HG02943 (cell line): ENCODE results near the gene C1orf216.
"Not testable (repeated sequence)": the region's sequence is repeated elsewhere in the genome, so short reads cannot be mapped to it uniquely, and the experiment has no call there.

Experiments
- ATAC-seq: cut with Tn5 transposase; IDR thresholded peaks from one replicate; pipeline ENCODE4 v1.9.1; 2021; ENCODE audit warnings: mild to moderate bottlenecking, low read depth, moderate library complexity; ENCODE audit not compliant: unreplicated experiment

The C1orf216 gene, protein sequence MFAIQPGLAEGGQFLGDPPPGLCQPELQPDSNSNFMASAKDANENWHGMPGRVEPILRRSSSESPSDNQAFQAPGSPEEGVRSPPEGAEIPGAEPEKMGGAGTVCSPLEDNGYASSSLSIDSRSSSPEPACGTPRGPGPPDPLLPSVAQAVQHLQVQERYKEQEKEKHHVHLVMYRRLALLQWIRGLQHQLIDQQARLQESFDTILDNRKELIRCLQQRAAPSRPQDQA

DNA sequence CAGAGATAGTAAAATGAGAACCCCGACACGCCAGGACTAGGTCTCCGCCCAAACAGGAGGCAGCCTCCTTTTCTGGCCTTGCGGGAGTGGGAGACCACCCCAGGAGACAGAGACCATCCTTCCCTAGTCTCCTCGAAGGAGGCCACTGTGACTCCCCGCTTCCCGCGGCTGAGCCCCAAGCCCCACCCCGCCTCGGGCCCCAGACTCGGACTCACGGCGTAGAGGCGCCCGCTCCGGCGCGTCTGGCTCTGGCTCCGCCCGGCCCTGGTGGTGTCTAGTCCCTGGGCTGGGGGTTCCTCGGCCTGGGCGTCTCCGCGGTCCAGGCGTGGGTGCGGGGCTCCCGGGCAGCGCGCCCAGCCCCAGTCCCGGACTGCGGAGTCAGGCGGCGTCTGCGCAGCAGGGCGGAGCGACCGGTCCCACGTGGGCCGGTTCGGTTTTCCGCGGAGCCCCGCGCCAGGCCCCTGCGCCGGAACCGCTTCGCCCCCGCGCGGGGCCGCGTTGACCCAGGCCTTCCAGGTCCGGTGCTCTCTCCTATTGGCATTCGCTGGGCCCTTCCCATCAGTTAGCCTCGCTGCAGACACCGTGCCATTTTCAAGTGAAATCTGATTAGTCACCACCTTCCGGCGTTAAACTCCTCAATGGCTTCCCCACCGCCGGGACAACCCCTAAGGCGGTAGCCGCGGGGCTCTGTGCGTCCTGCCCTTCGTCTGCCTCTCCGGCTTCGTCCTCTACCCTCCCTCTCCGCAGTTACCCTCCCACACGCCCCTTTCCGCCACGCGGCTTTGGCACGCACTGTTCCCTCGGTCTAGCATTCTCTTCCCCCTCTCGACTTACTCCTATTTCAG, at the start of gene C1orf216:
Gene C1orf216, minus strand, starts transcription at position 393 of the 845 bp plus-strand sequence. CDS start 2,563 bp downstream, outside the sequence.
- ATAC-seq: no peak

DNA sequence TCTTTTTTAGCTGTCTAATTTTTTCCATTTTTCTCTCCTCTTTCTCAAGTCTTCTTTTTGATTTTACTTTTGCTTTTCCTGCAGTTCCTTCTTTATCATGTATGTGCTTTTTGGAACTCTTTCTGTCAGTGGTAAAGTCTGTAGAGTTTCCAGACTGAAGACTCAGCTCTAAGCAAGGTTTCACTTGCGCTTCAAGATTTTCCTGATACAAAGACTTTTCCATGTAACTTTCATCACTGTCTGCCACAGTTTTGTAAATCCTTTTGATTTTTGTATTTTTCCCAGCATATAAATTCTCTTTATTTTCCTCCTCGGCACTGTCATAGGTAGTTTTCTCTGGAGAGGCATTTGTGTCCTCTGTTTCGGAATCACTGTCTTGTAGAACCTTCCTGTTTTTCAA, 45.6 kb upstream of the C1orf216 start:
- no peak for ATAC-seq

GRCh38 chr1:35763201-35763600, 44.5 kb upstream of the C1orf216 start:
- no peak for ATAC-seq

GRCh38 chr1:35762141-35762540, 43.5 kb upstream of the C1orf216 start:
- no peak for ATAC-seq

DNA sequence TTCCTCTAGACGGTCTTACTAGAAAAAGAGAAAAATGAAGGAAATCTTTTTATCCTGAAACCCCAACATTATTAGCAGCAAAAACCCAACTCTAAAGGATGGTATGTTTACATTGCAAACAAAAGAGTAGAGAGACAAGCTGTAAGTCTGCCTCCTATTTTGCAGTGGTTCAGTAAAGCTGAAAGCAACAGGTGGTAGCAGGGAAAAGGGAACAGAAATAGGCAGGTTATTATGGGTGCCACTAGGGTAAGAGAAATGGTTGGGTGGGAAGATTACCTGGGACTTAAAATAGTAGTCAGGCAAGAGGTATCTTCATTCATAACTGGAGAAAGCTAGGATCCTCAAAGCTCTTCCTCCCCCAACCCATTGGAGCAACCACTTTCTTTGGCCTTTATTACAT, 37.4 kb upstream of the C1orf216 start:
- no peak for ATAC-seq

DNA sequence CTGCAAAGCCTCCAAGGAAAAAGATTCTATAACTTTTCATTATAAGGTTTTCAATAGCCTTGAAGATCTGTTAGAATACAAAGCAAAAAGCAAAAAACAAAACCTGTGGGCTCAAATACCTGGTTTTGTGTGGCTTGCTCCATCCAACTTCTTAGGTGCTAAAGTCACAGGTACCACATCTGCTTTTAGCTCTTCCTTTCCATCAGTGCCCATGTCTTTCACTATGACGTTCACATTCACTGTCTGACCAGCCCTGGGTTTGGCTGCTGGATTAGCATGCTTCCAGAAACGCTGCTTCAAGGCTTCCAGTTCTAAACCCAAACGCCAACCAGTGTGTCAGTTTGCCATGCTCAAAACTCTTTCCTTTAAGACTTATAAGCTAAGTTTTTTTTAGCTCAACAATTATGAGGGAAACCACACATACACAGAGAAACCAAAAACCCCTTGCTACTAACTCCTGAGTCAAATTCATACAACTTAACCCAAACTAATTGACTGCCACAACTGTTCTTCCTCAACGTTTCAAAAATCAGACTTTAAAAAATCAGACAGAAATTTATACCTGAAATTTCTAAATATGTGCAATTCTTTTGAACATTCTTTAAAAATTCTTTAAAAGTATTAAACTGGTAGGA, 35.1 kb upstream of the C1orf216 start:
- no peak for ATAC-seq

DNA sequence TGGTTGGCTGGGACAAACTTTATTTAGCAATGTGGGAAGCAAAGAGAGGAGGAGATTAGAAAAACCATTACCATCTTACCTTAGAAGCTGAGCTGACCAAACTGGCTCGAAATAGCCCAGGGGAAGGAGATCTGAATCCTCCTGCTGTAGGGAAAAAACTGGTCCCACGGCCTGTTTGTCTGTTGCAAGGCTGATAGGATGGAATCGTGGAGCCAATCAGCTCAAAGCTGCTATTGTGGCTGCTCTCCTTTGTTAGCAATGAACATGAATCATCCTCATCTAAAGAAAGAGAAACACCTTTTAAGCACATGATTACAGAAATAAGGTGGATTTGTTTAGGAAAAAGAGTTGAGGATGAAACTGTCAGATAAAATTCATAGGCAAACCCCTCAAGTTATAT, 29.6 kb upstream of the C1orf216 start:
- no peak for ATAC-seq

DNA sequence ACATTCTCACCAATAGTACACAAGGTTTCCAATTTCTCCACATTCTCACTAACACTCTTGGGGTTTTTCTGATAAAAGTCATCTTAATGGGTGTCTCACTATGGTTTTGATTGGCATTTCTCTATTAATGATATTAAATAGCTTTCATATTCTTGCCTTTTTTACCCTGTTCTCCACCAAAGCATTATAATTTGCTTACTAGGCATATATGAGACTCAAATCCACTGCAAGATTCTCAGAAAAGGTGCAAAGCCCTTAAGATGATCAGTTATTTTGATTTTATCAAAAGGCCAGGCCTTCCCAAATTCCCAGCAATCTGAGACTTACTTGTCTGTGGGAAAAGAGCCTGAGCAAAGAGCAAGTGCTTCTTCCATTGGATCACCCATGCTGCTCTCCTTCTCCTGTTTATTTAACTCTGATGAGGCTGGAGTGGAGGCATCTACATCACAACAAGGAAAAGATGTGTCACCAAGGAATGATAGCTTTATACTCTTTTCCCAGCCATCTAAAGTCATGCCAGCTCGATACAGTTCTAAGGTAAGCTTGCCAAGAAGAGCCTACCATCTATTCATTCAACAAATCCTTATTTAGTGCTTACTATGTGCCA, 26.5 kb upstream of the C1orf216 start:
- ATAC-seq: no peak

DNA sequence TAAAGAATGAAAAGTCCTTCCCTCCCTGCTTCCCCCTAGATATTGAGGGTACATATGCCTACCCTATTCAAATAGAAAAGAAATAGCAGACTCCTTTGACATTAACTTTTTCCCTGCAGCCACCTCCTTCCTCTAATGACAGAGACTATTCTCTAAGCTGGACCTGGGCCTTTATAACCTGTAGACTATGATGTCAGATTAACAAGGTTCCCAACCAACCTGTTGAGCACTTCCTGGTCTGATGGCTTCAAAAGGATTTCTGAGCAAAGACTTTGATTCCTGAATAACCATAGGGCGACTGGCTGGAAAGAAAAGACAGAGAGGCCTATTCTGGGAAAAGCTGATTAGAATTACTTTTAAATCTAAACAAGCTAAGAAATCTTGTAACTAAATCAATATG, 18.4 kb upstream of the C1orf216 start:
- ATAC-seq: no peak

DNA sequence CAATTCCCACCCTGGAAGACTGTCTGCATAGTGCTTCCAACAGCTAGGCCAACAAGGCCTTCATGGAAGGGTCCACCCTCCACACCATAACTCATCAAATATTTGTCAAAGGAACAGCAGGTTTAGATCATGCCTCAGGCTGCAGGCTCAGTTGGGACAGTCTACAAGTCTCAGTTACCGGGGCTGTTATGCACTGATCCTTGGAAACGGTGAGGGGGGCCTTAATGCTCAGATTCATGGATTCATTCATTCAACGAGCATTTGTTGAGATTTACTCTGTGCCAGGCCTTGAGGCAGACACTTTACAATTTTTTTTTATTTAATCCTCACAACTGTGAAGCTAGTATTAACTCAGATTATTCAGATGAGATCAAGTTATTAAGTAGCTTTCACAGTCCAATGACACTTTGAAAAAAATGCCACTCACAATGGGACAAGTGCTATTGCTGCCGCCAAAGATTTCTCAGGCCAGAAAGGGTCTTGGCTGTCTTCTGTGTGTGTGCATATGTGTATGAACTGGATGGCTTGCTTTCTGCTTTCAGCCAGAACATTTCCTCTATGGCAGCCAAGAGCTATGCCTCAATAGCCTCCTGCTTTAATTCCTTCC, 8.9 kb upstream of the C1orf216 start:
- ATAC-seq: no peak

DNA sequence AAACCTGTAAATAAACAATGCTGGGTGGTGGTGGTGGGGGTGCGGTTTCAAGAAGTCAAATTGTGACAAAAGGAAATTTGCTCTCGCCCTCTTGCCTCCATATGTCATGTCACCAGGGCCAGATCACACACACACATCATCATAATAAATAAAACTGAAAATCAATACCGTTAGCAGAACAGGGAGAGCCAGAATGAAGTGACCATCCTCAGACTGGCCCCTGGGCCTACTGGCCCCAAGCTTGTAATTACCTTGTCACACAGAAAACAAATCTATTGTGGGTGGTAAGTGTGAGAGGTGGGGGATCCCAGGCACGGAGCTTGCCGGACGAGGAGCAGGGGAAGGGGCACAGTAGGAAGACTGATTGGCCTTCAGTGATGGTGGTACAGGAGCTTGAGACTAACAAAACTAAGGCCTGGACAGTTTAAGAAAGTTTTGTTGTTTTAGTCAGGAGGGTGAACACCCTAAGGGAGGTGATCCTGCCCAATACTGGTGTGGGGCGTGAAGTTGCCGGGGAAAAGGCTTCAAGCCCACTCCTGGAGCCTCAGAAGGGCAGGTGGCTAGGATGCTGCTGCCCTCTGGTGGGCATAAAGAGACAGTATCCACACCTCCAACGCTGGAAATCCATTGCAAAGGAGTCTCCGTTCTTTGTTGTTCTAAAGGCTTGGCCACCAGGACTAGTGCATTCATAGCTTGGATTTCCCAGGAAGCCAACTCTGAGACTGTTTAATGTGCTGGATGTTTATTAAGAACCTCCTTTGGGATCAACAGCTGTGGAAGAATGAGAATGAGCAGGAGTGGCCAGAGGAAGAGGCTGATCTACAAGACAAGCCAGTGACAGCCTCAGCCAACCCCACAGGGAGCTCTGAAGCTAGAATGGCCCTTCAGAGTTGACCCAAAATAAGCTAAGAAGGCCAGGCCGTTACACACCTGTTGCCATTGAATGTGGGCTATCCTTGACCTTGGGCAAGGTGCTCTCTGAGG, 8.1 kb upstream of the C1orf216 start:
- no peak for ATAC-seq

GRCh38 chr1:35725596-35725995, 6.9 kb upstream of the C1orf216 start:
- ATAC-seq: no peak

- ATAC-seq: no peak
These were observed 690 bp downstream of the C1orf216 start for GRCh38 chr1:35717911-35718476.

DNA sequence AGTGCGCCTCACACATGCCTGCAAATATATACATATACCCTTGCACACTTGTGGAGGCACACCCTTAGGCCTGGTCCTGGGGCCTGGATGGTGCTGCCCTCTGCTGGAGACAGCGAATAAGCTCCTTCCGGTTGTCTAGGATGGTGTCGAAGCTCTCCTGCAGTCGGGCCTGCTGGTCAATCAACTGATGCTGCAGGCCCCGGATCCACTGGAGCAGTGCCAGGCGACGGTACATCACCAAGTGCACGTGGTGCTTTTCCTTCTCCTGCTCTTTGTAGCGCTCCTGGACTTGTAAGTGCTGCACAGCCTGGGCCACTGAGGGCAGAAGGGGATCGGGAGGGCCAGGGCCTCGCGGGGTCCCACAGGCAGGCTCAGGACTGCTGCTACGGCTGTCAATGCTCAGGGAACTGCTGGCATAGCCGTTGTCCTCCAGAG, 3.1 kb downstream of the C1orf216 start:
- ATAC-seq: no peak

- no peak for ATAC-seq
These were observed 3.6 kb downstream of the C1orf216 start for GRCh38 chr1:35714921-35715567.

- not testable (repeated sequence) for ATAC-seq
These were observed 7.6 kb downstream of the C1orf216 start for GRCh38 chr1:35711098-35711497.

GRCh38 chr1:35708952-35709351, 9.7 kb downstream of the C1orf216 start:
- no peak for ATAC-seq

GRCh38 chr1:35708441-35708921, 10.2 kb downstream of the C1orf216 start:
- ATAC-seq: no peak
